GM18873 (cell line): ENCODE results near the gene EDA.

Experiments used
- ATAC-seq: cut with Tn5 transposase; IDR thresholded peaks from one replicate; pipeline ENCODE4 v1.9.1; 2021; ENCODE audit warnings: mild to moderate bottlenecking, moderate library complexity, moderate number of reproducible peaks; ENCODE audit not compliant: unreplicated experiment, low FRiP score

EDA gene

GRCh38 chrX:69615779-69616456 is at the start of gene EDA:
Gene EDA (plus strand): TSS chrX:69616113.
- no peak for ATAC-seq

- no peak for ATAC-seq
Measured at GRCh38 chrX:69568828-69569227, 47.1 kb upstream of the EDA start.

GRCh38 chrX:69597399-69597798 is 18.5 kb upstream of the EDA start:
- ATAC-seq, result no peak

- no peak for ATAC-seq
Measured at GRCh38 chrX:69600182-69600581, 15.7 kb upstream of the EDA start.

- no peak for ATAC-seq
Measured at GRCh38 chrX:69603566-69604194, 12.2 kb upstream of the EDA start.

- ATAC-seq, result no peak
Measured at GRCh38 chrX:69605521-69605920, 10.4 kb upstream of the EDA start.

- no peak for ATAC-seq
Measured at GRCh38 chrX:69607616-69608015, 8.3 kb upstream of the EDA start.

- ATAC-seq, result no peak
Measured at GRCh38 chrX:69613946-69614345, 2.0 kb upstream of the EDA start.

- no peak for ATAC-seq
Measured at GRCh38 chrX:69614886-69615285, 1.0 kb upstream of the EDA start.

- no peak for ATAC-seq
Measured at GRCh38 chrX:69615342-69615741, 571 bp upstream of the EDA start.

- ATAC-seq, result no peak
Measured at GRCh38 chrX:69616457-69617203, 717 bp downstream of the EDA start.

GRCh38 chrX:69618803-69619202 is 2.9 kb downstream of the EDA start:
- ATAC-seq, result no peak

- no peak for ATAC-seq
Measured at GRCh38 chrX:69626129-69626528, 10.2 kb downstream of the EDA start.

- ATAC-seq, result no peak
Measured at GRCh38 chrX:69627744-69628143, 11.8 kb downstream of the EDA start.

- ATAC-seq, result no peak
Measured at GRCh38 chrX:69630147-69630546, 14.2 kb downstream of the EDA start.

GRCh38 chrX:69664693-69665092 is 48.8 kb downstream of the EDA start:
- no peak for ATAC-seq

GRCh38 chrX:69670001-69670555 is 54.2 kb downstream of the EDA start:
- no peak for ATAC-seq

GRCh38 chrX:69674891-69675290 is 59.0 kb downstream of the EDA start:
- no peak for ATAC-seq

GRCh38 chrX:69705818-69706217 is 89.9 kb downstream of the EDA start:
- ATAC-seq, result no peak

- no peak for ATAC-seq
Measured at GRCh38 chrX:69718102-69718501, 102.2 kb downstream of the EDA start.

- ATAC-seq, result no peak
Measured at GRCh38 chrX:69724307-69724706, 108.4 kb downstream of the EDA start.
